ENCODE results near the gene PINLYP.

DNA sequence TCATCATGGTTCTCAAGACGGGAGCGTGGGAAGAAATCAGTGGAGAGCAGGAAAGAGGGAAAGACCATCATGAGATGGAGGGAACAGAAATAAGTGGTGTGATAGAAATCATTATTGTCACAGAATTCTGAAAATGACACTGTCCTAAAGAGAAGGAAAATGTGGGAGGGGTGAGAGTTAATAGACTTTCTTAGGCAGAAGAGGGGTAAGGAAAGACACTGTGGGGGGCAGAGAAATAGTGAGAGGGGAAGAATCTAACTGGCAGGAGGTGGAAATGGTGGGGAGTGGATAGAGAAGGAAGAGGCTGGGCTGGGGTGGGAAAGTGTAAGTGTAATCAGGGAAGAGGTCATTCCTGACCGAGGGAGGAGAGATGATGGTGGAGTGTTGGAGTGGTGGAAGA, 3.2 kb downstream of the PINLYP start:
- no peak for TF ChIP-seq POLR2A (IDR thresholded peaks at IDR 0.05)
- TF ChIP-seq, protein P1, sequence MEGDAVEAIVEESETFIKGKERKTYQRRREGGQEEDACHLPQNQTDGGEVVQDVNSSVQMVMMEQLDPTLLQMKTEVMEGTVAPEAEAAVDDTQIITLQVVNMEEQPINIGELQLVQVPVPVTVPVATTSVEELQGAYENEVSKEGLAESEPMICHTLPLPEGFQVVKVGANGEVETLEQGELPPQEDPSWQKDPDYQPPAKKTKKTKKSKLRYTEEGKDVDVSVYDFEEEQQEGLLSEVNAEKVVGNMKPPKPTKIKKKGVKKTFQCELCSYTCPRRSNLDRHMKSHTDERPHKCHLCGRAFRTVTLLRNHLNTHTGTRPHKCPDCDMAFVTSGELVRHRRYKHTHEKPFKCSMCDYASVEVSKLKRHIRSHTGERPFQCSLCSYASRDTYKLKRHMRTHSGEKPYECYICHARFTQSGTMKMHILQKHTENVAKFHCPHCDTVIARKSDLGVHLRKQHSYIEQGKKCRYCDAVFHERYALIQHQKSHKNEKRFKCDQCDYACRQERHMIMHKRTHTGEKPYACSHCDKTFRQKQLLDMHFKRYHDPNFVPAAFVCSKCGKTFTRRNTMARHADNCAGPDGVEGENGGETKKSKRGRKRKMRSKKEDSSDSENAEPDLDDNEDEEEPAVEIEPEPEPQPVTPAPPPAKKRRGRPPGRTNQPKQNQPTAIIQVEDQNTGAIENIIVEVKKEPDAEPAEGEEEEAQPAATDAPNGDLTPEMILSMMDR (IDR thresholded peaks at IDR 0.05) = no peak
- no peak for TF ChIP-seq EP300 (IDR thresholded peaks at IDR 0.05)

Measured in tibial nerve (tissue), 4 donors.